GM21786 (cell line): Measurements from ENCODE around the gene RNU7-1.
"Not testable (repeated sequence)": the region's sequence is repeated elsewhere in the genome, so short reads cannot be mapped to it uniquely, and the experiment has no call there.

Experiments
- ATAC-seq: cut with Tn5 transposase; IDR thresholded peaks from one replicate; pipeline ENCODE4 v1.9.1; 2021; ENCODE audit not compliant: unreplicated experiment

Gene RNU7-1

DNA sequence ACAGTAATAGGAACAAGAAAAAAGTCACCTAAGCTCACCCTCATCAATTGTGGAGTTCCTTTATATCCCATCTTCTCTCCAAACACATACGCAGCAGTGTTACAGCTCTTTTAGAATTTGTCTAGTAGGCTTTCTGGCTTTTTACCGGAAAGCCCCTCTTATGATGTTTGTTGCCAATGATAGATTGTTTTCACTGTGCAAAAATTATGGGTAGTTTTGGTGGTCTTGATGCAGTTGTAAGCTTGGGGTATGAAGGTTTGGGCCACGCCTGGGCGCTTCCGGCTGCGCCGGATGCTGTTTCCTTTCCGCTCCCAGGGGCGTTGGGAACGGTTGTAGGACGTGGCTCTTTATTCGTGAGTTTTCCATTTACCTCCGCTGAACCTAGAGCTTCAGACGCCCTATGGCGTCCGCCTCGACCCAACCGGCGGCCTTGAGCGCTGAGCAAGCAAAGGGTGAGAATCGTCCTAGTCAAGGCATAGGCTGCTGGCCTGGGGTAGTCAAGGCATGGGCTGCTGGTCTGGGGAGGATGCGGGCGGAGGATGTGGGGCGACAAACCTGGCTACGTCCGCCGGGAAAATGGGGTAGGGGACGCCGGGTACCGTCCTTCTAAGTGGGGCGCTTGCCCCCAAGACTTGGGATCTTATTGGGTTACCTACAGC lies at the start of gene RNU7-1, which contains the start of gene C12orf57:
TSS of gene RNU7-1 (plus strand) at position 95 of the 659 bp plus-strand sequence.
TSS of gene C12orf57 (plus strand) at position 301 of the 659 bp plus-strand sequence. CDS start at position 401, 100 bp downstream.
- peak; percentile 25 for ATAC-seq

DNA sequence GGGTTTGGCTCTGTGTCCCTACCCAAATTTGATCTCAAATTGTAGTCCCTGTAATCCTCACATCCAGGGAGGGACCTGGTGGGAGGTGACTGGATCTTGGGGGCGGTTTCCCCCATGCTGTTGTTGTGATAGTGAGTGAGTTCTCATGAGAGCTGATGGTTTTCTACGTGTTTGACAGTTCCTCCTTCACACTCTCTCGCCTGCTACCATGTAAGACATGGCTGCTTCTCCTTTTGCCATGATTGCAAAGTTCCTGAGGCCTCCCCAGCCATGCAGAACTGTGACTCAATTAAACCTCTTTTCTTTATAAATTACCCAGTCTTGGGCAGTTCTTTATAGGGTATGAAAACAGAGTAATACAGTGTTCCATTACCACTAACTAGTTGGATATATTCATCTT lies 49.3 kb upstream of the RNU7-1 start:
- ATAC-seq = no peak

DNA sequence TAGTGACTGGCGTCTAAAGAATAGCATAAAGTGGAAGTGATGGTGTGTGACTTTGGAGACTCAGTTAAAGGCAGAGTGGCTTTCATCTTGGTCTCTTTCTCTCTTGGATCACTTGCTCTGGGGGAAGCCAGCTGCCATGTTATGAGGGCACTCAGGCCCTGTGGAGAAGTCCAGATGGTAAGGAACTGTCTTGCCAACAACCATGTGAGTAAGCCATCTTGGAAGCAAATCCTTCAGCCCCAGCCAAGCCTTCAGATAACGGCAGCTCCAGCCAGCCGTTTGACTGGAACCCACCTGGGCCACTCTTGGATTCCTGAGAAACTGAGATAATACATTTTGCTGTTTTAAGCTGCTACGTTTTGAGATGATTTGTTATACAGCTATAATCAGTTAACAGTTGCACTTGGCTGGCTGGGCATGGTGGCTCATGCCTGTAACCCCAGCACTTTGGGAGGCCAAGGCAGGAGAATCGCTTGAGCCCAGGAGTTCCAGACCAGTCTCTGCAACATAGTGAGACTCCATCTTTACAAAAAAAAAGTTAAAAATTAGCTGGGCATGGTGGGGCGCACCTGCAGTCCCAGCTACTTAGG lies 46.7 kb upstream of the RNU7-1 start:
- no peak for ATAC-seq

DNA sequence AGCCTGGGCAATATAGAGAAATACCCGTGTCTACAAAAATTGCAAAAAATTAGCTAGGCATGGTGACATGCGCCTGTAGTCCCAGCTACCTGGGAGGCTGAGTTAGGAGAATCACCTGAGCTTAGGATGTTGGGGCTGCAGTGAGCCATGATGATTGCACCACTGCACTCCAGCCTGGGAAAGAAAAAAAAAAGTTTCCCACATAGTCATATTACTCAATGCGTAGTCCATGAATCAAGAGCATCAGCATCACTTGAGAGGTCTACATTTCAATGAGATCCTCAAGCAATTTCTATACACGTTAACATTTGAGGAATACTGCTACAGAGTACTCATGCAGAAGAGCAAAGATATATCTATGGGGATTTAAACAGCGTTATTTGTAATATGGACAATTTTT lies 44.2 kb upstream of the RNU7-1 start:
- no peak for ATAC-seq

GRCh38 chr12:6899837-6900519 lies 43.6 kb upstream of the RNU7-1 start:
- no peak for ATAC-seq

DNA sequence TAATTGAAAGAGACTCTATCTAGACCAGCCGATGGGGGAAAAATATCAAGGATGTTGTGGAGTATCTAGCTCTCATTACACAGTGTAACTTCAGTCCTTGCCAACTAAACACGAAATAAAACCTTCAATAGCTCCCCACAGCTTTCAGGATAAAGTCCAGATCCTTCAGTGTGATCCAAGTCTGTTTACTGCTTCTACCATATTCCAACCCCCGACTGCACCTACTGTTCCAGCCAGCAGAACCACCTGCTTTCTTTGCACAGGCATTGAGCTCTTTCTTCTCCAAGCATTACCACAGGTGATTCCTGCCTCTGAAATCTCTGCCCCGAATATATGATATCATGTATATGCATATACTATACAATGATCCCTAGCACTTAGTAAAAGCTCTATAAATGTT lies 41.2 kb upstream of the RNU7-1 start:
- ATAC-seq = no peak

- no peak for ATAC-seq
These were observed 39.9 kb upstream of the RNU7-1 start for GRCh38 chr12:6903722-6904121.

DNA sequence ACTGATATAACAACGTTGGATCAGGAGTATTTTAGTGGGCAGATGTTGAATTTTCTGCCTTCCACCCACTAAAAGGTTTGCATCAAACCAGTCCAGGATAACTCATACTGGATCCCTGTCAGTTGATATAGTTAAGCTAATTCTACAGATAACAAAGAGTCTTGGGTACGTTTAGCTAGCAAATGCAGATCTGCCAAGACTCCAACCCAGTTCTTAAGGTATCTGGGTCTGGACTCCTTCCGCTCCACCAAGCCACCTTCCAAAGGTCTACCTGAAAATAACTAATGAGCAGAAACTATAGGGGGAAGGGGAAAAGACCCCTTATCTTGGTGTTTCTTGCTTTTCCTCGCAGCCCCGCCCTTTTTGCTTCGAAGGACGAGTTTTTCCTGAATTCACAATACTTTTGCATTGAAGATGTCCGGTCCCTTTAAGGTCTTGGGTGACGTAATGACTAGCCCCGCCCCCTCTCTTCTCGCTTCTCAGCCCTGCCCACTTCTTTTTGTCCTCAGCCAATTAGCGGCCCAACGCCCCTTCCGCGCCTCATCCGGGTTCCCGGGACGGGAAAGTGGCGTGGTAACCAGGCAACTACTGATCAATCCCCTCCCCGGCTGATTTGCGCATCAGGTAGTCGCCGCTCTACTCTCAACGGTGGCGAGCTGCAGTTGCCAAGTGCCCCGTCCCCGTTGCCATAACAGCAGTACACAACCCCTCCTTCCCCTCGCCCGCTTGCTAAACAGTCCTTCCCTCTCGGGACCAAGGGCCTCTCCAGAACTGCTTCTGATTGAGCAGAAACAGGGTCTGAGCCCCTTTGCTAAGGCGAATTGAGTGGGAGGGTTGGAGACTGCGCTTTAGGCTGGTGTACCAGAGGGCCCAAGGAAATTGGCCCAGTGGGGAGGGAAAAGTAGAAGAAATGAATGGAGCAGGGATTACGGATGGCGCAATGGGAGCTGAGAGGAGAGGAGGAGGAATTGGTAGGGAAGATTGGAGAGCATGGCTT lies 39.0 kb upstream of the RNU7-1 start, which contains the start of gene LRRC23:
TSS of gene LRRC23 (plus strand) at position 543 of the 997 bp plus-strand sequence. CDS start 812 bp downstream, outside the sequence.
- peak; percentile 94 for ATAC-seq

DNA sequence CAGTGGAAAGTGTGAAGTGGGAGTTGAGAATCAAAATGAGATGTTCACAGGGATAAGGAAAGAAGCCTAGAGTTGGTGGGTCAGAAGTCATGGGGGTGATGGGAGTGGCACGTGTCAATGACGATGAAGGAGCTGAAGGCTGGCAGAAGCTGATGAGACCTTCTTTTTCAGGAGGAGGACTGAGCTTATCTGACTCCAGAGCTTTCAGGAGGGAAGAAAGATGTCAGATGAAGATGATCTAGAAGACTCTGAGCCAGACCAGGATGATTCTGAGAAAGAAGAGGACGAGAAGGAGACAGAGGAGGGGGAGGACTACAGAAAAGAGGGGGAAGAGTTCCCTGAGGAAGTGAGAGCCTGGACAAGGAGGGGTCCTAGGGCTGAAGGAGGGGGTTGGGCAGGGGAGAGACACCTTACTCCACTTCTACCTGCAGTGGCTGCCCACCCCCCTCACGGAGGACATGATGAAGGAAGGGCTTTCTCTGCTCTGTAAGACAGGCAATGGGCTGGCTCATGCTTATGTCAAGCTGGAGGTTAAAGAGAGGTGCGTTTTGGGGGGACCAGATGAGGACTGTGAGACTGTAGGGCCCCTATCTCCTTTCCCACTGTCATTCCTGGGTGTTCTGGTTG lies 38.1 kb upstream of the RNU7-1 start:
- ATAC-seq = no peak

DNA sequence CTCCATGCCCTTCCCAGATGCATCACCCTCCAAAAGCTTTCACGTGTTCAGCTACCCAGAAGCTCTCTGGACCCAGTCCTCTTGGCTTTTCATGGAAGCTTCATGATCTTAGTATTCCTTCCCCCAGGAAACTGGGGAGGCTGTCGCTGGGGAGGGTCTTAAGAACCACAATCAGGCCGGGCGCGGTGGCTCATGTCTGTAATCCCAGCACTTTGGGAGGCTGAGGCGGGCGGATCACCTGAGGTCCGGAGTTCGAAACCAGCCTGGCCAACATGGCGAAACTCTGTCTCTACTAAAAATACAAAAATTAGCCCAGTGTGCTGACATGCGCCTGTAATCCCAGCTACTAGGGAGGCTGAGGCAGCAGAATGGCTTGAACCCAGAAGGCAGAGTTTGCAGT lies 35.5 kb upstream of the RNU7-1 start:
- not testable (repeated sequence) for ATAC-seq

DNA sequence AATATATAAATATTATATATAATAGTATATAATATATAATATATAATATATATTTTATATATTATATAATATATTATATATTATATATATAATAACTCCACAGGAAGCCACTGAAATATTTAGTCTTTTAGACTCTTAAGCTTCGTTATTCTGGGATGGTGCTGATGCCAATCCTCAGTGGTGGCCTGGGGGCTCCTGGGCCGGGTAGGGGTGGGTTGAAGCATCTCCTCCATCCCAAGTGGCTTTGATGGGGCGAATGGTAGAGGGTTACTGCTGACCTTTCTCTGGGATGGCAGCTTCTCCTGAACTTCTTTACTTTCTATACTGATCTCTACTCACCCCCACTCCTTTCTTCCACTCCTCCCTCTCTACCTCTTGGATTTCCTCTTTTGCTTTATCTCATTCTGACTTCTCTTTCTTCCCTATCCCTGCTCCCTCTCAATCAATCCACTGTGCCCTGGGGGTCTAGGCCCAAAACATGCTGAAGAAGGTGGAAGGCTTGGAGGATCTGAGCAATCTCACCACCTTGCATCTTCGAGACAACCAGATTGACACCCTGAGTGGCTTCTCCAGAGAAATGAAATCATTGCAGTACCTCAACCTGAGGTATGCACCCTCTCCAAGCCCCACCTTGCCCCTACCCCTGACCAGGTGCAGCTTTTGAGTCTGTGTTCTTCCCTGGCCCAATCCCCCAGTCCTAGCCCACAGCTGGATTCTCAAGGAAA lies 34.0 kb upstream of the RNU7-1 start:
- ATAC-seq = no peak

DNA sequence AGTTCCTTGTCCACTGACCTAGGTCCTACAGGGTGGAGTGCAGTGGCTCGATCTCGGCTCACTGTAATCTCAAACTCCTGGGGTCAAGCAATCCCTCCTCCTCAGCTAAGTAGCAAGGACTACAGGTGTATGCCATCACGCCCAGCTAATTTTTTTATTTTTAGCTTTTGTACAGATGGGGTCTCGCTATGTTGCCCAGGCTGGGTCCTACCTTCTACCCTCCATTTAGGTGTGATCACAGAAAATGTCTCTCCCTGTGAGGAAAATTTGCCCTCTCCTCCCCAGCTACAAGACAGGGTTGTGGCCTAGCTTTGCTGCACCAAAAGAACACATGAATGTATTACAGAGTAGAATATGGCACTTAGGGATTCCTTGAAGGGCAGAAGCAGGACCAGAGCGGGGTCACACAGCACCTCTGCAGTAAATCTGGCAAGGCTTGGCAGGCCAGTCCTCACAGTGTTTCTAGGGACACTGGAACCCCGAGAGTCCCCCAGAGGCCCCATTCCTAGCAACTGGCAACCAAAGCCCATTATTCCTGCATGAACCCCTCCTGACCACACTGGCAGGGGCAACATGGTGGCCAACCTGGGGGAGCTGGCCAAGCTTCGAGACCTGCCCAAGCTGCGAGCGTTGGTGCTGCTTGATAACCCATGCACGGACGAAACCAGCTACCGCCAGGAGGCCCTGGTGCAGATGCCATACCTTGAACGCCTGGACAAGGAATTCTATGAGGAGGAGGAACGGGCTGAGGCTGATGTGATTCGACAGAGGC lies 31.3 kb upstream of the RNU7-1 start:
- no peak for ATAC-seq

GRCh38 chr12:6914246-6914946 lies 29.2 kb upstream of the RNU7-1 start, which contains the start of gene ENO2:
Gene ENO2 (plus strand): TSS chr12:6914580. CDS start chr12:6915833, 1,253 bp downstream.
- ATAC-seq = peak; percentile 67

GRCh38 chr12:6914947-6915788 lies 28.4 kb upstream of the RNU7-1 start:
- ATAC-seq = no peak

DNA sequence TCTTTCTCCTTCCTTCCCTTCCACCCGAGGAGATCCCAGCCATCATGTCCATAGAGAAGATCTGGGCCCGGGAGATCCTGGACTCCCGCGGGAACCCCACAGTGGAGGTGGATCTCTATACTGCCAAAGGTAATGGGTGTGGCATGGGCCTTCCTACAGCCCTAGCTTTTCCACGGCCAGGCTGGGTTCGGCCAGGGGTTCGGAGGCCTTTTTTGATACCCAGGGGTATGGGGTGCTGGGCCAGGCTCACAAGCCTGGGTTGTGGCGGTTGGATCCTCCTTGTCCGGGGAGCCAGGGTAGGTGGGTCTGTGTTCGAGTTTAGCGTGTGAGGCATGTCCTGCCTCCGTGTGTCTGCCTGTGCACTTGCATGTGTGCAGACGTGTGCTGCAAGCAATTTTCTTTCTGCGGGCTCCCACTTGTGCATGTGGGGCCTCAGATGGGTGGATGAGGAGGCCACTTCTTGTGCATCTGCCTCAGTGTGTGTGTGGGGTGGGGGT lies 27.8 kb upstream of the RNU7-1 start:
- no peak for ATAC-seq

DNA sequence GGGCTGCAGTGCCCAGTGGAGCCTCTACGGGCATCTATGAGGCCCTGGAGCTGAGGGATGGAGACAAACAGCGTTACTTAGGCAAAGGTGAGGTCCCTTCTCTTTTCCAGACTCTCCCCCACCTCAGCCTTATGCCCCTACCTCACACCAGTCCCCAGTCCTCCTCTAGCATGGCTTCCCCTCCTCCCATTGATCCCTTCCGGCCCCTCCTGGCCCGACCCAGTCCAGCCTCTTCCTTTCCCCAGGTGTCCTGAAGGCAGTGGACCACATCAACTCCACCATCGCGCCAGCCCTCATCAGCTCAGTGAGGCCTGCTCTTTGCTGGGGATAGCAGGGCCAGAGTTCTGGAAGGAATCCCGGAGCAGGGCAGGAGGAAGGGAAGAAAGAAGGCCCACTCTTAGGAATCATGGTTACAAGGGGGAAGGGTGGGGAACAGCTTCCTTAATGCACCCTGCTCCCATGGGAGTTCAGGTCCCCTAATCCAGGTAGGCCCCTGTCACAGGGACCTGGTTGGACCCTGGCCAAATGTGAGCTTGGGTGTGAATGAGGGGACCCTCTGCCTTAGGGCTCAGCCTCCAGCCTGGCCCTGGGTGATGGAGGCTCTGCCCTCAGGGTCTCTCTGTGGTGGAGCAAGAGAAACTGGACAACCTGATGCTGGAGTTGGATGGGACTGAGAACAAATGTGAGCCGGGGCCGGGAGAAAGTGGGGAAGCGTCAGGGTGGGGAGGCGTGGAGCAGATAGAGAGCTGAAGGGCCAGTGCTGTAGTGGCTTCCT lies 27.0 kb upstream of the RNU7-1 start:
- ATAC-seq = no peak
